Measurements from ENCODE around the gene TBCEL.

Gene TBCEL

GRCh38 chr11:121123496-121124069 is 99.7 kb downstream of the TBCEL start:
- no peak overlapping the region for H3K4me3 Mint-ChIP-seq
- H3K4me1 Mint-ChIP-seq: no peaks in the 10 kb centered on the region
- H3K27ac Mint-ChIP-seq: no peak overlapping the region
- no peaks in the 10 kb centered on the region for H3K36me3 Mint-ChIP-seq
- no peak for DNase-seq (ENCODE audit: low spot score in 2 of 2)
- H3K9me3 Mint-ChIP-seq: peaks cover 6% of the 10 kb centered on the region
- no peak for ATAC-seq

GRCh38 chr11:121127809-121128208 is 103.9 kb downstream of the TBCEL start:
- ATAC-seq: no peak

GRCh38 chr11:121129362-121130340 is 105.7 kb downstream of the TBCEL start:
- ATAC-seq (no peak), DNase-seq (ENCODE audit: low spot score in 2 of 2) (no peak)
- Mint-ChIP-seq H3K4me3 (no peak overlapping the region), H3K4me1 (no peaks in the 10 kb centered on the region), H3K9me3 (no peaks in the 10 kb centered on the region), H3K36me3 (no peaks in the 10 kb centered on the region), H3K27ac (no peak overlapping the region)

More at GRCh38 chr11:121127809-121128208, 103.9 kb downstream of the TBCEL start:
- H3K9me3 Mint-ChIP-seq: peaks cover 4% of the 10 kb centered on the region
- no peak overlapping the region for H3K27ac Mint-ChIP-seq
- no peak for DNase-seq (ENCODE audit: low spot score in 2 of 2)
- no peaks in the 10 kb centered on the region for H3K36me3 Mint-ChIP-seq
- no peak overlapping the region for H3K4me3 Mint-ChIP-seq
- no peaks in the 10 kb centered on the region for H3K4me1 Mint-ChIP-seq

GRCh38 chr11:121131656-121132055 is 107.8 kb downstream of the TBCEL start:
- Mint-ChIP-seq H3K27ac (no peak overlapping the region), H3K9me3 (no peaks in the 10 kb centered on the region), H3K4me1 (no peaks in the 10 kb centered on the region), H3K36me3 (no peaks in the 10 kb centered on the region), H3K4me3 (no peak overlapping the region)
- DNase-seq (ENCODE audit: low spot score in 2 of 2): no peak
- no peak for ATAC-seq

- DNase-seq (ENCODE audit: low spot score in 2 of 2) (no peak), ATAC-seq (no peak)
- Mint-ChIP-seq H3K27ac (no peak overlapping the region), H3K36me3 (no peaks in the 10 kb centered on the region), H3K4me1 (no peaks in the 10 kb centered on the region), H3K4me3 (no peak overlapping the region), H3K9me3 (no peaks in the 10 kb centered on the region)
These were observed 108.5 kb downstream of the TBCEL start for GRCh38 chr11:121132211-121132976.

- no peak for DNase-seq (ENCODE audit: low spot score in 2 of 2)
- Mint-ChIP-seq H3K27ac (no peak overlapping the region), H3K4me3 (no peak overlapping the region)
These were observed 110.9 kb downstream of the TBCEL start for GRCh38 chr11:121134741-121135312.

GRCh38 chr11:121137005-121137404 is 113.1 kb downstream of the TBCEL start:
- H3K27ac Mint-ChIP-seq: no peak overlapping the region
- no peaks in the 10 kb centered on the region for H3K9me3 Mint-ChIP-seq
- no peak overlapping the region for H3K4me3 Mint-ChIP-seq
- H3K36me3 Mint-ChIP-seq: no peaks in the 10 kb centered on the region
- ATAC-seq (no peak), DNase-seq (ENCODE audit: low spot score in 2 of 2) (no peak)
- no peaks in the 10 kb centered on the region for H3K4me1 Mint-ChIP-seq

More at GRCh38 chr11:121134741-121135312, 110.9 kb downstream of the TBCEL start:
- Mint-ChIP-seq H3K36me3 (no peaks in the 10 kb centered on the region), H3K4me1 (no peaks in the 10 kb centered on the region), H3K9me3 (no peaks in the 10 kb centered on the region)
- ATAC-seq: no peak

- no peak for ATAC-seq
- no peak for DNase-seq (ENCODE audit: low spot score in 2 of 2)
- Mint-ChIP-seq H3K4me1 (no peaks in the 10 kb centered on the region), H3K9me3 (no peaks in the 10 kb centered on the region), H3K4me3 (no peak overlapping the region), H3K27ac (no peak overlapping the region), H3K36me3 (no peaks in the 10 kb centered on the region)
These were observed 114.4 kb downstream of the TBCEL start for GRCh38 chr11:121138259-121138658.

GRCh38 chr11:121140369-121140768 is 116.5 kb downstream of the TBCEL start:
- ATAC-seq (no peak), DNase-seq (ENCODE audit: low spot score in 2 of 2) (no peak)
- Mint-ChIP-seq H3K4me1 (no peaks in the 10 kb centered on the region), H3K27ac (no peak overlapping the region), H3K36me3 (no peaks in the 10 kb centered on the region), H3K4me3 (no peak overlapping the region), H3K9me3 (no peaks in the 10 kb centered on the region)

Measured in stimulated activated effector memory CD8-positive, alpha-beta T cell treated with anti-CD3 and anti-CD28 coated beads, Interleukin-12 subunit alpha, Interleukin-12 subunit beta, amount 100 ng/mL, for 72 hours (primary cell).